A673 (cell line): ENCODE data around the gene RAB3IL1. TPM values are rescaled to one million over a fixed set of nuclear protein-coding genes. Genes with fewer than 3 reads are reported as not detected.

Experiments used
- BruUV-seq: library from RNA; stranded (reverse); fragments of 400-500 nt; replicated peaks from 2 replicates; lab custom pipeline; 2021; lab: Mats Ljungman, UMichigan
- CTCF ChIA-PET: fragments of 300-600 bp; sonication (Branson Sonifier 250); formaldehyde crosslinking; loops from one replicate; lab custom pipeline; 2022; ENCODE audit warnings: antibody characterized with exemption; lab: Charles Lee
- POLR2A ChIA-PET: fragments of 300-600 bp; sonication (Branson Sonifier 250); formaldehyde crosslinking; loops from one replicate; lab custom pipeline; 2022; ENCODE audit warnings: antibody characterized with exemption; ENCODE audit not compliant: low non-redundant PET; lab: Charles Lee
- DNase-seq: peaks from one replicate; pipeline ENCODE4 v3.0.0-alpha.2; 2015; ENCODE audit warnings: low spot score
- H3K27ac ChIP-seq: fragments of 200-600 bp; sonication (generic); 2 replicates; pipeline ENCODE4 v1.5.1; 2016; ENCODE audit warnings: mixed run types, low read depth, mild to moderate bottlenecking, mixed read lengths, antibody characterized with exemption, low read length; ENCODE audit not compliant: poor library complexity, severe bottlenecking
- H3K27me3 ChIP-seq: fragments of 200-600 bp; sonication (generic); replicated peaks from 2 replicates; pipeline ENCODE4 v1.6.1; 2017; ENCODE audit warnings: mixed run types, low read depth, mild to moderate bottlenecking, mixed read lengths, antibody characterized with exemption, low read length; ENCODE audit not compliant: insufficient read depth, poor library complexity
- H3K36me3 ChIP-seq: fragments of 200-600 bp; sonication (generic); 2 replicates; pipeline ENCODE4 v1.6.1; 2016; ENCODE audit warnings: mixed run types, mild to moderate bottlenecking, mixed read lengths, antibody characterized with exemption, low read length; ENCODE audit not compliant: insufficient read depth, poor library complexity, severe bottlenecking
- H3K4me1 ChIP-seq: fragments of 200-600 bp; sonication (generic); 2 replicates; pipeline ENCODE4 v1.6.1; 2017; ENCODE audit warnings: mixed run types, mild to moderate bottlenecking, mixed read lengths, antibody characterized with exemption, low read length; ENCODE audit not compliant: insufficient read depth, poor library complexity, severe bottlenecking
- H3K4me3 ChIP-seq: fragments of 200-600 bp; sonication (generic); 2 replicates; pipeline ENCODE4 v1.5.1; 2016; ENCODE audit warnings: low read depth, mixed run types, mild to moderate bottlenecking, mixed read lengths, low read length; ENCODE audit not compliant: poor library complexity, severe bottlenecking
- H3K9me3 ChIP-seq: fragments of 200-600 bp; sonication (generic); 2 replicates; pipeline ENCODE4 v1.6.1; 2016; ENCODE audit warnings: mixed run types, low read depth, mild to moderate bottlenecking, mixed read lengths, antibody characterized with exemption, low read length; ENCODE audit not compliant: poor library complexity, severe bottlenecking
- EZH2 ChIP-seq: fragments of 200-600 bp; sonication (generic); IDR thresholded peaks from 2 replicates; pipeline ENCODE4 v1.6.1; 2017; ENCODE audit warnings: borderline replicate concordance, low read depth, mild to moderate bottlenecking, mixed read lengths, antibody characterized with exemption, low read length; ENCODE audit not compliant: poor library complexity, severe bottlenecking
- intact Hi-C: fragments of 100-400 bp; cut with micrococcal nuclease; formaldehyde crosslinking; loops from one replicate; pipeline ENCODE4 v1.10.0; 2022; ENCODE audit not compliant: unreplicated experiment
- total RNA-seq: library from RNA; stranded (reverse); gene quantifications from 2 replicates; pipeline ENCODE4 v1.2.3, GENCODE V29; 2021
- TF ChIP-seq, protein P1 (sequence below): fragments of 300-800, 200-600 bp; sonication (generic); conservative IDR thresholded peaks from 2 replicates; pipeline ENCODE4 v1.5.1; 2017; ENCODE audit warnings: low read depth, mild to moderate bottlenecking, antibody characterized with exemption, low read length, moderate library complexity, mixed read lengths

RAB3IL1 gene
- total RNA-seq, 1 experiment from 2014 or later: 21.9 TPM

DNA sequence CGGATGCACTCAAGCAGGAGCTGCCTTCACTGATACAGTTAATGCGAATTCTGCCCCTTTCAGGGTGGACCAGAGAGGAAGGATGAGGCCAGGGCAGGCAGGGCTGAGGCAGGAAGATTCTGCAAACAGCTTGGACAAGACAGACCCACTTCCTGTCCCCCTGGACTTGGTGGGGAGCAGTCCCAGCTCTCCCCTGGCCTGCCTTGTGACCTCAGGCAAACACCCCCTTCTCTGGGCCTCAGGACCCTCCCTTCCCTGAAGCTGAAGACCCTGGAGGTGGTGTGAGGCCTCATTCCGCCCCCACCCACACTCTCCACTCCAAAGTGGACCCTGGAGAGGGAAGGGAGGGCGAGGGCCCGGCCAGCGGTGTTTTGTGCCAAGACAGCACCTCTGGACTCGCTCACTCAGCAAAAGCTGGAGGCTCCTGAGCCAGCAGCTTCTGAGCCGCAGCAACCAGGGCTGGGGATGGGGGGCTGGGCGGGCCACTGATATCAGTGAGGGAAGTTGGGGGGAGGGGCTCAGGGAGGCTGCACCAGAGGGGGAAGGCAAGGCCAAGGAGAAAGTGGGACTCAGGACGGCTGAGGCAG lies 8.5 kb downstream of the RAB3IL1 start:
- H3K27me3 ChIP-seq: no peaks in the 10 kb centered on the region
- H3K4me1 ChIP-seq: no peaks in the 10 kb centered on the region
- intact Hi-C loops: no loop called here
- peaks cover 5% of the 10 kb centered on the region for H3K36me3 ChIP-seq
- TF ChIP-seq, protein P1, sequence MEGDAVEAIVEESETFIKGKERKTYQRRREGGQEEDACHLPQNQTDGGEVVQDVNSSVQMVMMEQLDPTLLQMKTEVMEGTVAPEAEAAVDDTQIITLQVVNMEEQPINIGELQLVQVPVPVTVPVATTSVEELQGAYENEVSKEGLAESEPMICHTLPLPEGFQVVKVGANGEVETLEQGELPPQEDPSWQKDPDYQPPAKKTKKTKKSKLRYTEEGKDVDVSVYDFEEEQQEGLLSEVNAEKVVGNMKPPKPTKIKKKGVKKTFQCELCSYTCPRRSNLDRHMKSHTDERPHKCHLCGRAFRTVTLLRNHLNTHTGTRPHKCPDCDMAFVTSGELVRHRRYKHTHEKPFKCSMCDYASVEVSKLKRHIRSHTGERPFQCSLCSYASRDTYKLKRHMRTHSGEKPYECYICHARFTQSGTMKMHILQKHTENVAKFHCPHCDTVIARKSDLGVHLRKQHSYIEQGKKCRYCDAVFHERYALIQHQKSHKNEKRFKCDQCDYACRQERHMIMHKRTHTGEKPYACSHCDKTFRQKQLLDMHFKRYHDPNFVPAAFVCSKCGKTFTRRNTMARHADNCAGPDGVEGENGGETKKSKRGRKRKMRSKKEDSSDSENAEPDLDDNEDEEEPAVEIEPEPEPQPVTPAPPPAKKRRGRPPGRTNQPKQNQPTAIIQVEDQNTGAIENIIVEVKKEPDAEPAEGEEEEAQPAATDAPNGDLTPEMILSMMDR: no peak
- no peak for TF ChIP-seq EZH2
- DNase-seq: no peak
- no TSS peak for BruUV-seq
- POLR2A ChIA-PET: no interaction called here
- H3K9me3 ChIP-seq: no peaks in the 10 kb centered on the region
- no peak overlapping the region for H3K27ac ChIP-seq
- CTCF ChIA-PET: interaction anchor here (1.9 kb wide), 1 partner anchor 10 kb away, joined by 8 read pairs; no protein-coding TSS in a partner anchor
- H3K4me3 ChIP-seq: no peak overlapping the region

DNA sequence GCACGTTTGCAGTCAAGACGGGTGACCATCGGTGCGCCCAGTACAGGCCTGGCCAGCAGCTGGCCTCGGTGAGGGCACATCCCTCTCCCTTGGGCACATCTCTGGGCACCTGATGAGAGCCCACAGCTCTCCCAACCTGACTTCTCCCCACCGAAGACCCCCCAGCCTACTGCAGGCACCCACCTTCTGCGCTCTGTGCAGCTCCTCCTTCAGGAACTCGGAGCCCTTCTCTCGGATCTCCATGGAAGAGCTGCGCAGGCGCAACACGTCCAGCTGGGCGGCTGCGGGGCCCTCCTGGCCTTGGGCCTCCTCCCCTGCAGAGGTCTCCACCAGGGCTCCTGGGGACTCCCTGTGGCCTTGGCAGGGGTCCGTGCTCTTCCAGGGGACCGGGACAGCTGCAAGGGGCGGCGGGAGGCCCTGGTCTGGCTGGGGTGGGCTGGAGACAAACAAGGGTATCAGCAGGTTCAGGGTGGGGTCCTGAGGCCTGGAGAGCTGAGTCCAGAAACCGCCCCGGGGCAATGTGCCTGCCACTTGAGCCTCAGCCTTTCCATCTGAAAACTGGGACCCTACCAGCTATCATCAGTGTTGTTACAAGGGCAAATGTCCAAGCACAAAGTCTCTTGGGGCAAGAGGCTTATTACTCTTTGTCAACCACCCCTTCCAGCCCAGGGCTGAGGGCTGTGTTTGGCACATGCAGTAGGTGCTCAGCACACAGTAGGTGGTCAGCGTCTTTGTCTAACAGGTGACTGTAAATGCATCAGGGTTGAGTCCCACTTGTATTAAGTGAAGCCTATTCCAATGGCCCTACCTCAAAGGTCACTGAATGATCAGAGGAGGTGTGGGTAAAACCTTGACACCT lies 9.3 kb downstream of the RAB3IL1 start:
- no TSS peak for BruUV-seq
- H3K4me3 ChIP-seq: no peak overlapping the region
- DNase-seq: no peak
- CTCF ChIA-PET: interaction anchor here (1.3 to 1.9 kb wide), 2 partner anchors 9 to 10 kb away, joined by 4 to 8 read pairs; no protein-coding TSS in a partner anchor
- intact Hi-C loops: no loop called here
- POLR2A ChIA-PET: no interaction called here
- TF ChIP-seq EZH2: no peak
- TF ChIP-seq, protein P1: no peak
- no peak overlapping the region for H3K27ac ChIP-seq
- H3K36me3 ChIP-seq: peaks cover 5% of the 10 kb centered on the region
- H3K9me3 ChIP-seq: no peaks in the 10 kb centered on the region
- no peaks in the 10 kb centered on the region for H3K27me3 ChIP-seq
- H3K4me1 ChIP-seq: no peaks in the 10 kb centered on the region

DNA sequence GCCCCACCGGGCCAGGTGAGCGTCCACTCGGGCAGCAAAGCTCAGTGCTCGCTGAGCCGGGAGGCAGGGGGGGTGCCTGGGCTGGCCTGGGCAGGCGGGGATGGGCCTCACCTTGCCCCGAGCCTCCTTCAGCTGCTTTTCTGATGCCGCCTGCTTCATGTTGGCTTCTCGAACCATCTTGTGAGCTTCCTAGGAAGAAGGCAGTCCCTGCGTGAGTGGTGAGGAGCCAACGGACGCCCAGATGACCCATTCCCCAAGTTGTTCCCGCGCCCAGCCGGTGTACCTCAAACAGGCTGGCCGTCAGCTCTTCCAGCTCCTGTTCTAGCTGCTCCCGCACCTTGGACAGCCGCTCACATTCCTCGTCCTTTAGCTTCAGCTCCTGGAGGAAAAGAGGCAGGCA lies 10.1 kb downstream of the RAB3IL1 start:
- CTCF ChIA-PET: interaction anchor here (1.0 to 1.9 kb wide), 3 partner anchors 8 to 41 kb away, joined by 3 to 8 read pairs (median 4); no protein-coding TSS in a partner anchor
- H3K4me3 ChIP-seq: no peak overlapping the region
- H3K27me3 ChIP-seq: no peaks in the 10 kb centered on the region
- no peak overlapping the region for H3K27ac ChIP-seq
- intact Hi-C loops: no loop called here
- H3K4me1 ChIP-seq: no peaks in the 10 kb centered on the region
- no peak for DNase-seq
- TF ChIP-seq, protein P1: no peak
- TF ChIP-seq EZH2: no peak
- POLR2A ChIA-PET: no interaction called here
- no TSS peak for BruUV-seq
- H3K36me3 ChIP-seq: peaks cover 5% of the 10 kb centered on the region
- H3K9me3 ChIP-seq: no peaks in the 10 kb centered on the region
